Posterior vena cava (tissue), 2 donors: ENCODE results near the gene SMG6. TPM values are rescaled to one million over a fixed set of nuclear protein-coding genes. Genes with fewer than 3 reads are reported as not detected.

Experiments used
- DNase-seq: peaks from one replicate; pipeline ENCODE4 v3.0.0-alpha.2; 2020; ENCODE audit warnings: low spot score
- intact Hi-C, 2 donors: fragments of 100-400 bp; cut with DNase I; formaldehyde crosslinking; loops; one replicate each; pipeline versions ENCODE4 v1.14.1 to v1.14.2; 2022 to 2023
- total RNA-seq, 2 donors: library from RNA; stranded (reverse); fragmentation: NEBNext Ultra II Directional; extraction: Animal tissue kit (Norgen Biotek cat#: 25700); gene quantifications; one replicate each; pipeline ENCODE4 v1.2.1, GENCODE V29; 2021
- donor health status: DM: yes; HTN: yes; CAD: no.
- donor health status: DM: yes; HTN: yes; CAD: no.

SMG6 gene
- total RNA-seq, 2 donors from 2014 or later = 36.2 to 43.8 TPM

DNA sequence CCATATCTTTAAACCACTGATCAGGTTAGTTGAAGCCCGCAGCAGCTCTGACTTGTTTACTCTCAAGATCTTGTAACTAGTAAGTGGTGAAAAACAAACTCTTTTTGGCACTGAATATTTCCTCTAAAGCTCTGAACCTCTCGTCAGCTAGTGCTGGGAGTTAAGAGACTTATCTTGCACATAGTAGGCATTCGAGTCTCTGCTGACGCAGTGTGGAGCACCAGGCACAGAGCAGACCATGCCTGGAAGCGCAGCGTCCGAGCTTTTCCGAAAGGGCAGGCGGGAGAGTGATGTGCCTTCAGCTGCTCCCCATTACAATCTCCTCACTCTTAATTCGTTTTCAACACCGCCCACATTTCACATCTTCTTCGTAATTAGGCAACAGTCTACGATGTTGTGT, 63.0 kb downstream of the SMG6 start:
- intact Hi-C loops = loop anchor here (10.0 kb wide), 1 partner anchor 146 kb away; no protein-coding TSS in a partner anchor
- DNase-seq = no peak

GRCh38 chr17:2239882-2240430, 63.6 kb downstream of the SMG6 start:
- intact Hi-C loops = loop anchor here (10.0 kb wide), 2 partner anchors 65 to 145 kb away; no protein-coding TSS in a partner anchor
- peak; percentile 89 for DNase-seq

DNA sequence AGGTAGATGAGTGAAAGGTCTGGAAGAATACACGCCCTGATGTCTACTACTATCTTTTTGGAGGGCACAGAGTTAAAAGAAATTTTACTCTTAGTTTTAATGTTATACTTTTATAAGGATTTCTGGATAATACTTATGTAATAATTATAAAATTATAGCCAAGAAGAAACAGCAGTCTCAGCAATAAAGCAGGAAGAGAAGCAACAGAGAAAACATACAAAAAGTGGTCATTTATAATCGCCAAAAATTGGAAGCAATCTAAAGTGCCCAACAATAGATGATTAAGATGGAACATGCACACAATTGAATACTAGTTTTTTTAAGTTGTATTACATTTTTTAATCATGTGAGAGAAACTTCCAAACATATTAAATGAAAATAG, 64.4 kb downstream of the SMG6 start:
- DNase-seq = no peak
- intact Hi-C loops = loop anchor here in 1 of 2 donors (10.0 kb wide), 1 partner anchor 64 kb away; no protein-coding TSS in a partner anchor

DNA sequence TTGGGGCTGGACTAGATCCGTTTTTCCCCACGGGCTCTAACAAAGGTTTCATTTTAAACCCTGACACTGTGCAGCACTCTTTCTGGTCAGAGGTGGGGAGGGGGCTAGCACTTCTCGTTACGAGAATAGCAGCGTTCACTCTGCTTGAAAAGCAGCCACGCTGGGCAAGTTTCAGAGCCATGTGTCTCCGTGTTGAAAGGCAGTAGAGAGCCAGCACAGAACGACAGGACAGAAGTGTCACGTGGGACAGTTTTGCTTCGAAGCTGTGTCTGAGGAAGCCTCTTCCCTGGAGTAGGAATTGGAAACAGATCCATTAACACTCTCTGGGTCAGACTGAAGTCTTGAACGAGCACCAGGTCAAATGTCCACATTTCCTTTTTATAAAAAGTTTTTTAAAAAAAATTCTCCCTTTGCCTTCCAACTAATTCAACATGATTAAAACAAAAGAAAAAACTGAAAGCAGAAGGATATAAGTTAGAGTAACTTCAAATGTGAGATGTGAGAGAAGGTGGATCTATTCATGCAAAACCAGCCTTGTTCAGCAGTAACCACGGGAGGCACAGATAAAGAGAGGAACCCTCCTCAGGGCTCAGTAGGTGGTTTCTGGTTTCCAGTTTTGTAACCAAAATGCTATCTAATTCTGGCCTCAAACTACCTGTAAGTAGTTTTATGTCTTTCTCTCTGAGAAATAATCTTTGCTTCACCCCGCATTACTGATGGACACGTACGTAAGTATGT, 65.0 kb downstream of the SMG6 start:
- no peak for DNase-seq
- intact Hi-C loops = loop anchor here in 1 of 2 donors (10.0 kb wide), 1 partner anchor 64 kb away; no protein-coding TSS in a partner anchor

GRCh38 chr17:2237950-2238349, 65.6 kb downstream of the SMG6 start:
- intact Hi-C loops = loop anchor here in 1 of 2 donors (10.0 kb wide), 1 partner anchor 63 kb away; no protein-coding TSS in a partner anchor
- DNase-seq = no peak

DNA sequence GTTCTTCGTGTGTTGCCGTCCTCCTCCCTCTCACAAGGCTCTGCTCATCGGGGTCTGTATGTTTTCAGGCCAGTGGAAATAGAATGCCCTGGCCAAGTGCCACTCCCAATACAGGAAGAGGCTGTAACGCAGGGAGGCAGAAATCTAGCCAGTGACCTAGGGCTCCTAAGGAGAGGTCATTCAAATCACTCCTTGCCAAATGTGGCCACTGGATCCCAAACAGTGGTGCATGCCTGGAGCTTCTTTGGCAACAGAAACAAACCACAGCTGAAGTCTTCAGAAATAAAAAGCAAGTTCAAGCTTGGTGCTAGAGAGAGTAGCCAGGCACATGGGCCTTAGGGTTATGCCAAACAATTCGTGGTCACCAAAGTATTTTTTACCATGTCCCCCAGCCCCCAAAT, 66.1 kb downstream of the SMG6 start:
- DNase-seq = peak; percentile 84
- intact Hi-C loops = loop anchor here in 1 of 2 donors (10.0 kb wide), 1 partner anchor 63 kb away; no protein-coding TSS in a partner anchor

- intact Hi-C loops = loop anchor here in 1 of 2 donors (10.0 kb wide), 1 partner anchor 61 kb away; no protein-coding TSS in a partner anchor
- DNase-seq = no peak
Observed at GRCh38 chr17:2235792-2236366, 67.7 kb downstream of the SMG6 start.

DNA sequence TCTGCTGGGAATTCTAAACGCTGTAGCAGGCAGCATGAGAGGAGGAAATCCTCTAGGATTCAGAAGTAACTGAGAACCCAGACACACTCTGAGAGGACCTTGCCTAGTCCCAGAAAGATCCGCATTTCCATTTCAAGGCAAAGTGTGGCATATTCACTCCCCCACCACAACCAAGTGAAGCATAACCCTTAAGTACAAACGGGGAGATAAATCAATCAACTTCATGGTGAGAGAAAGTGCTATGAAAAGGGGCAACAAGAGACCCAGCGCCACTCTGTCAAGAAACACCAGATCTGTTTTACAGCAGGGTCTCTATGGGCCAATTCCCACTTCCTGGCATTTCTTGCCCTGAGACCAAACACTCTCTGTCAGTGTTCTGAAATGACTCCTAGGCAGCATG, 68.3 kb downstream of the SMG6 start:
- intact Hi-C loops = loop anchor here in 1 of 2 donors (10.0 kb wide), 1 partner anchor 60 kb away; no protein-coding TSS in a partner anchor
- DNase-seq = no peak

- peak; percentile 82 for DNase-seq
- intact Hi-C loops = loop anchor here (2.0 to 10.0 kb wide), 2 partner anchors 17 to 59 kb away; no protein-coding TSS in a partner anchor
Observed at GRCh38 chr17:2233441-2233947, 70.1 kb downstream of the SMG6 start.

DNA sequence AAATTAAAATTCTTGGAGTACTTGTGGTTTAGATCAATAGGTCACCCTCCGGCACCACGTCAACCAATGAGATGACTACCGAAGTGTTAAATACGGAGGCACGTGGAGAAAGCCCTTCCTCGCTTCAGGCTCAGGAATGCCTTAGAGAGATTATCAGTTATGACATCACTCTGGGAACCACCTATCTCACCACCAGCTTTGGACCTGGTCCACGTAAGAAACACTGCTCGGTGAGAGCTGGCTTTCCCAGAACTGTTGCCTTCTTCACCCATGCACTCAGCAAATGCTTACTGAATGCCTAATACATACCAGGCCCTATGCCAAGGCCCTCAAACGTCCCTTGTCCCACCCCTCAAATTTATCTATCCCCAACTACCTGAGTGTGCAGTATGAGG, 71.3 kb downstream of the SMG6 start:
- intact Hi-C loops = loop anchor here (2.0 to 10.0 kb wide), 2 partner anchors 19 to 57 kb away; no protein-coding TSS in a partner anchor
- DNase-seq = no peak

- intact Hi-C loops = loop anchor here in 1 of 2 donors (10.0 kb wide), 1 partner anchor 56 kb away; no protein-coding TSS in a partner anchor
- no peak for DNase-seq
Observed at GRCh38 chr17:2230877-2231276, 72.7 kb downstream of the SMG6 start.

DNA sequence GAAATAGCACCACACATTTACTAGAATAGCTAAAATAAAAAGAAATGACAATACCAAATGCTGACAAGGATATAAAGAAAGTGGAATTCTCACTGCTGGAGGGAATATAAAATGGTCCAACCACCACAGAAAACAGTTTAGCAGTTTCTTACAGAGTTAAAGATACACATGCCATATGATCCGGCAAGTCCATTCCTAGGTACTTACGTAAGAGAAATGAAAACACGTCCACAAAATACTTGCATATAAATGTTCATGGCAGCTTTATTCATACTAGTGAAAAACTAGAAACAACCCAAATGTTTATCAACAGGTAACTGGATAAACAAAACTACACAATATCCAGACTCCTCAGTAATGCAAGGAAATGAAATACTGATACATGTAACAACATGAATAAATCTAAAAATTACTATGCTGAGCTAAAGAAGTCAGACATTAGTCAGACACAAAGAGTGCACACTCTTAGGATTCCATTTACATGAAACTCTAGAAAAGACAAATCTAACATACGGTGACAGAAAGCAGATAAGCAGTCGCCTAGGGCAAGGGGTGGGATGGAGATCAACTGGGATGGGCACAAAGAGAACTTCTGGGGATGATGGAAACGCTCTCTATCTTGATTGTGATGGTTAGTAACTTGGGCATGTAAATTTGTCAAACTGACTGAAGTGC, 76.4 kb downstream of the SMG6 start:
- intact Hi-C loops = no loop called here
- no peak for DNase-seq

DNA sequence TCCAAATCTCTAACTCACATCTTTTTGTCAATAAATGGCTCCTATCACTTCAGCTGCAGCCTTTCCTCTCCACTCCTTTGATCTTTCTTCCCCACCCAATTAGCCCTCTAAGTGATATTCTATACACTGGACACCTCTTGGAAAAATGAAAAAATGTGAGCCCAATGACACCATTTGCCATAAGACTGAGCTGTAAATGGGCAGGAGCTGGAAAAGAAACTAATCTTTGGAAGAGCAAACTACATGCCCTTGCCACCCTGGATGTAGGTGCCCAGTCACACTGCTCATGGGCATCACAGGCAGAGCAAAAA, 80.0 kb downstream of the SMG6 start:
- DNase-seq = no peak
- intact Hi-C loops = no loop called here

DNA sequence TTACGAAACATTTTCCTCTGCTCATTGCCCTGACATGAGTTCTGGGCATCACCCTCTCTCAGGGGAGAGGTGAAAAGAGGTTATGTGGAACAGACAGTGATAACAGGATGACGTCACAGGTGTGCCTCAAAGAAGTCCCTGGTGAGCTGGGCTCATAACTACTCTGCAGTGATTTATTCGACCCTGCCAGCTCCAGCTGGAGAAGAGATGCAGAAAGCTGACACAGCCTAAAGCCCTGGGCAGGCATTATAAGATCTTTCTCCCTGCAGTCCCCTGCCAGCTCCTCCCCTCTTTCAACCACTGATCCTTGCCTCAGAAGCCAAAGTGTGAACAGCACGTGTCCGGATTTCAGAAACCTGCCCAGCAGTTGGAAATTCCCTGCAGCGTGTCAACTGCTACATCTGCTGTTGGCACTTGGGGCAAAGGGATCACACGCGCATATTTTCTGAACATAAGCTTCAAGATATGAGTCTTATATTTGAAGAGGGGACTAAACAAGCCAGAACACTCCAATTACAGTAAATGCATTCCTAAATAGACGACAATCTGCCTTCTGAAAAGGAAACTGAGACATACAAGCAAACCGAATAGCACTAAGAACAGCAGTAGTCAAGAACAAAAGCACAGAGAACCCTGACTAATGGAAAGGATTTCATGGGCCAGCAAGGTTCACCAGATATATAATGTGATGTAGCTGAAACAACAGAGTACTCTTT, 80.5 kb downstream of the SMG6 start:
- peak; percentile 88 for DNase-seq
- intact Hi-C loops = no loop called here

- no peak for DNase-seq
- intact Hi-C loops = no loop called here
Observed at GRCh38 chr17:2222301-2222700, 81.3 kb downstream of the SMG6 start.

DNA sequence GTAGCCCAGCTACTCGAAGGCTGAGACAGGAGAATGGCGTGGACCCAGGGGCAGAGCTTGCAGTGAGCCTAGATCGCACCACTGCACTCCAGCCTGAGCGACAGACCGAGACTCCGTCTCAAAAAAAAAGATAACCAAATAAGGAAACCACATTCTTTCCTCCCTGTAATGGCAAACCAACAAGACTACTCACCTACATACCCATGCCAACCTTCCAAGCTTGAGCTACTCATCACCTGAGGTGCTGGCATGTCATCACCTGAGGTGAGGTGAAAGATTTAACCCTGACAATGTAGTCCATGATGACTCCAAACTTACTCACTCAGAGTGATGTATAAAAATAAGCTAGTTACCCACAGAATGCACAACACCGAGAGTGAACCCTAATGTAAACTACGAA, 85.2 kb downstream of the SMG6 start:
- no peak for DNase-seq
- intact Hi-C loops = no loop called here

- intact Hi-C loops = no loop called here
- DNase-seq = peak; percentile 91
Observed at GRCh38 chr17:2215616-2216364, 87.8 kb downstream of the SMG6 start.
